Mucosa of descending colon (tissue), 3 donors: ENCODE data around the gene SUSD3. TPM values are rescaled to one million over a fixed set of nuclear protein-coding genes. Genes with fewer than 3 reads are reported as not detected.

Source experiments
- ATAC-seq: fragments of 200-7000 bp; cut with Tn5 transposase; one replicate; pipeline ENCODE4 v1.9.1; 2020; ENCODE audit warnings: mild to moderate bottlenecking, moderate library complexity
- DNase-seq, 3 donors: peaks; one replicate each; pipeline ENCODE4 v3.0.0-alpha.2; 2020
- H3K36me3 ChIP-seq: fragments of 200-600 bp; one replicate; pipeline ENCODE4 v1.8.0; 2021; ENCODE audit warnings: low read depth, mild to moderate bottlenecking
- H3K4me1 ChIP-seq: fragments of 200-600 bp; one replicate; pipeline ENCODE4 v1.8.0; 2021; ENCODE audit warnings: low read depth, mild to moderate bottlenecking
- H3K4me3 ChIP-seq: fragments of 200-600 bp; one replicate; pipeline ENCODE4 v1.8.0; 2021; ENCODE audit warnings: mild to moderate bottlenecking
- H3K9me3 ChIP-seq: fragments of 200-600 bp; one replicate; pipeline ENCODE4 v1.8.0; 2021; ENCODE audit warnings: mild to moderate bottlenecking
- intact Hi-C, 2 donors: fragments of 100-400 bp; cut with DNase I in 1 of 2; cut with micrococcal nuclease in 1 of 2; formaldehyde crosslinking; loops; one replicate each; pipeline versions ENCODE4 v1.11.0 to v1.11.1; 2022; cut with DNase I, micrococcal nuclease
- total RNA-seq, 3 donors: library from RNA; stranded (reverse); fragmentation: NEBNext Ultra II Directional in 2 of 3; extraction: Animal tissue kit (Norgen Biotek cat#: 25700) in 2 of 3; gene quantifications; one replicate each; pipeline versions ENCODE4 v1.2.1 to v1.2.4, GENCODE V29; 2021 to 2023
- TF ChIP-seq, protein P1 (sequence below): fragments of 200-600 bp; IDR thresholded peaks from one replicate; pipeline ENCODE4 v1.8.0; 2022; ENCODE audit warnings: antibody characterized with exemption, mild to moderate bottlenecking
- donor health status: DM: no; HTN: no; CAD: no; lungs with moderate emphysema.
- donor health status: DM: no; HTN: no; CAD: no.
- donor health status: DM: no; HTN: yes; CAD: no.

The SUSD3 gene
- total RNA-seq, 3 donors from 2014 or later = 1.2 to 2.5 (median 1.8) TPM

DNA sequence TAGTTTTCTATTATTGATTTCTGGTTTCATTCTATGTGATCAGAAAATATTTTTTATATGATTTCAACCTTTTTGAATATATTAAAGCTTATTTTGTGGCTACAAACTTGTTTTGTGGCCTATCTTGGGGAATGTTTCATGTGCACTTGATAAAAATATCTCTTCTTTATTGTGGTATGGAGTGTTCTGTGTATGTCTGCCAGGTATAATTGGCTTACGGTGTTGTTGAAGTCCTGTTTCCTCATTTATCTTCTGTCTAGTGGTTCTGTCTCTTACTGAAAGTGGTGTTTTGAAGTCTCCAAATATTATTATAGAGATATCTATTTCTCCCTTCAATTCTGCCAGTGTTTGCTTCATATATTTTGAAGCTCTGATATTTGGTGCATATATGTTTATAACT, 47.1 kb downstream of the SUSD3 start:
- DNase-seq (no peak), ATAC-seq (no peak)
- Histone ChIP-seq H3K9me3 (peaks cover 4% of the 10 kb centered on the region), H3K4me1 (no peaks in the 10 kb centered on the region), H3K4me3 (no peak overlapping the region), H3K36me3 (no peaks in the 10 kb centered on the region)
- intact Hi-C loops = no loop called here
- TF ChIP-seq, protein P1, sequence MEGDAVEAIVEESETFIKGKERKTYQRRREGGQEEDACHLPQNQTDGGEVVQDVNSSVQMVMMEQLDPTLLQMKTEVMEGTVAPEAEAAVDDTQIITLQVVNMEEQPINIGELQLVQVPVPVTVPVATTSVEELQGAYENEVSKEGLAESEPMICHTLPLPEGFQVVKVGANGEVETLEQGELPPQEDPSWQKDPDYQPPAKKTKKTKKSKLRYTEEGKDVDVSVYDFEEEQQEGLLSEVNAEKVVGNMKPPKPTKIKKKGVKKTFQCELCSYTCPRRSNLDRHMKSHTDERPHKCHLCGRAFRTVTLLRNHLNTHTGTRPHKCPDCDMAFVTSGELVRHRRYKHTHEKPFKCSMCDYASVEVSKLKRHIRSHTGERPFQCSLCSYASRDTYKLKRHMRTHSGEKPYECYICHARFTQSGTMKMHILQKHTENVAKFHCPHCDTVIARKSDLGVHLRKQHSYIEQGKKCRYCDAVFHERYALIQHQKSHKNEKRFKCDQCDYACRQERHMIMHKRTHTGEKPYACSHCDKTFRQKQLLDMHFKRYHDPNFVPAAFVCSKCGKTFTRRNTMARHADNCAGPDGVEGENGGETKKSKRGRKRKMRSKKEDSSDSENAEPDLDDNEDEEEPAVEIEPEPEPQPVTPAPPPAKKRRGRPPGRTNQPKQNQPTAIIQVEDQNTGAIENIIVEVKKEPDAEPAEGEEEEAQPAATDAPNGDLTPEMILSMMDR = no peak

DNA sequence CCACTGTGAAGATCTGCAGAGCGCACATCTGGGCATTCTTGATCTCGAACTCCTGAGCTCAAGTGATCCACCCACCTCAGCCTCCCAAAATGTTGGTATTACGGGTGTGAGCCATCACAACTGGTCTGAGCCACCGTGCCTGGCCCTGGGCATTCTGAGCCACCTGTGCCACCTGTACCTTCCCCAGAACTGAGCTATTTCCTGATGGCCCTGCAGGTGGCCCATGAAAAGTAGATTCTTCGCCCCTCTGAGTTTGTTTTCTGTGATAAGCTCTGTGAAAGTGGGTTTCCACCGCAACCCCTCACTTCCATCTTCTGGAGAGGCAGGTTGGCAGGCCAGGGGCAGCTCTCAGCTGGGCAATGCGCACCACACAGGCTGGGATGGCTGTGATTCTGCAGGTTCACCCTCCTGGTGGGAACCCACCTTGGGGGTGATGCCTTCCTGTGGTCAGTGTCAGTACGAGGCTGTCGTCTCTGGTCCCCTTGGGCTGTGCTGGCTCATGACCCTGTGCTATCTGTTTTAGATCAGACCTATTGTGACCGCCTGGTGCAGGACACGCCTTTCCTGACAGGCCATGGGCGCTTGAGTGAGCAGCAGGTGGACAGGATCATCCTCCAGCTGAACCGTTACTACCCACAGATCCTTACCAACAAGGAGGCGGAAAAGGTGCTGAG, 48.8 kb downstream of the SUSD3 start:
- Histone ChIP-seq H3K36me3 (no peaks in the 10 kb centered on the region), H3K4me3 (no peak overlapping the region), H3K4me1 (no peaks in the 10 kb centered on the region), H3K9me3 (peaks cover 4% of the 10 kb centered on the region)
- peak in 2 of 3 donors; percentile 19 to 49 for DNase-seq
- intact Hi-C loops = no loop called here
- no peak for ATAC-seq
- TF ChIP-seq, protein P1 = no peak

DNA sequence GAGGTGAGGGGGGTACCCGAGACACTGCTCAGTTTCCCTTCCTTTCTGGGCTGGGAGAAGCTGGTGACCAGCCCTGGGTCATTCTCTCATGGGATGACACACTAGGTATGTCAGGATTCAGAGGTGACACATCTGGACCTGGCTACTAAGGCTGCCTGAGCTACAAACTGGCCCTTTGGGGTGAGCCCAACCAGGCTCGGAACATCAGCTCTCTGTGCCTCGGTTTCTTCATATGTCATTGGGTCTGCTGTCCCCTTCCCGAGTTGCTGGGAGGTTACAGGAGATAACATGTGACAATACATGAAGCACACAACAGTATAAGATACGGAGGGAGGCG, 49.3 kb downstream of the SUSD3 start:
- no peak for ATAC-seq
- H3K4me3 ChIP-seq = no peak overlapping the region
- TF ChIP-seq, protein P1 = no peak

DNA sequence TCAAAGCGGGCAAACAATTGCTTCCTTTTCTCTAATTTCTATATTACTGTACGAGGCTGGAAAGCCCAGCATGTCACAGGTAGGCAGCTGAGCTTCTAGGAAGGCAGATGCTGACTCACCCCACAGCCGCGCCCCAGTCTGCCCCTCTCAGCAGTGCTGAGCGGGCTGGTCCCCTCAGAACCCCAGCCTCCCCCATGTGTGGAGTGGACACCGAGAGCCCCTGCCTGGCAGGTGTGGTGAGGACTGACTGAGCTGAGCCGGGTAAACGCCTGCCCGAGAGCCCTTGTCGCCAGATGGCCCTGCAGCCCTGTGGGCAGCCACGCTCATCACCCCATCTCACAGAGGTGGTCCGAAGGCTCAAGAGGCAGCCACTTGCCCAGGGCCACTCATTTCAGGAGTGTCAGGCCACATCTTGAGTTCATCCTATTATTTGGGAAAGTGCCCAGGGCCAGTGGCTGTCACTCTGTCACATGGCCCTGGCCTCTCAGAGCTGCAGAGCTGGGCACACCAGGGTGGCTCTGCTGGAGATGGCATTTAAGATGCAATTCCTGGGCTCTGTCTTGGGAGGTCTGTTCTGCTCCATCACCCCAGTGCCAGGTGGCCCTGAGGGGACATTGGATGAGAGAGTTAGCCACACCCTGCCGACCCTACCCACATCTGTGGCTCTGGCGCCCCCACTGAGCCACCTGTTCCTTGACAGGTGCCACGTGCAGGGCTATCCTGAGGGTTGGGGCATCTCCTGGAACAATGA, 50.0 kb downstream of the SUSD3 start:
- peak; percentile 13 for ATAC-seq
- intact Hi-C loops = no loop called here
- no peaks in the 10 kb centered on the region for H3K36me3 ChIP-seq
- H3K4me1 ChIP-seq = no peaks in the 10 kb centered on the region
- H3K4me3 ChIP-seq = no peak overlapping the region
- peak in 2 of 3 donors; percentile 31 to 56 for DNase-seq
- TF ChIP-seq, protein P1 = no peak
- H3K9me3 ChIP-seq = peaks cover 4% of the 10 kb centered on the region

More for the DNA sequence above, 49.3 kb downstream of the SUSD3 start:
- Histone ChIP-seq H3K9me3 (peaks cover 4% of the 10 kb centered on the region), H3K4me1 (no peaks in the 10 kb centered on the region), H3K36me3 (no peaks in the 10 kb centered on the region)
- intact Hi-C loops = no loop called here
- DNase-seq = peak in 1 of 3 donors; percentile 16

DNA sequence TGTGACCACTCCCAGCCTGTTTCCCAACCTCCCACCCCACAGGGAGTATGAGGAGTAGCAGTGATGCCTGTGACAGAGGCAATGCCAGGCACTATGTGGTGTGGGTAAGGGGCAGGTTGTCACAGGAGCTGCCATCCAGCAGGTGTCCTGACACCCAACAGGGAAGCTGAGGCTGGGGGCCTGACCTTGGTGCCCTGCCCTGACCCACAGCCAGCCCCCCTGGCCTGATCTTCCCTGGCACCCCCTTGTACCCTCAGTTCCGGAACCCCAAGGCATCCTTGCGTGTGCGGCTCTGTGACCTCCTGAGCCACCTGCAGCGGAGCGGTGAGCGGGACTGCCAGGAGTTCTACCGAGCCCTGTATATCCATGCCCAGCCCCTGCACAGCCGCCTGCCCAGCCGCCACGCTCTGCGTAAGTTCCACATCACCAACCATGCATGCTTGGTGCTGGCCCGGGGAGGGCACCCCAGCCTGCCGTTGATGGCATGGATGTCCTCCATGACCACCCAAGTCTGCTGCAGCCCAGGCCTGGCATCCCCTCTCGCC, 51.9 kb downstream of the SUSD3 start:
- DNase-seq (peak in 2 of 3 donors; percentile 23 to 51), ATAC-seq (no peak)
- Histone ChIP-seq H3K4me1 (no peaks in the 10 kb centered on the region), H3K36me3 (no peaks in the 10 kb centered on the region), H3K9me3 (no peaks in the 10 kb centered on the region), H3K4me3 (no peak overlapping the region)
- TF ChIP-seq, protein P1 = no peak
- intact Hi-C loops = no loop called here
